HEK293T (cell line): ENCODE data around the gene ZP1.

Source experiments
- L3MBTL2 ChIP-seq: fragments of 450-650 bp; conservative IDR thresholded peaks from 2 replicates; pipeline ENCODE4 v1.6.1; 2016; ENCODE audit warnings: mild to moderate bottlenecking
- SP1 ChIP-seq: fragments of 450-650 bp; IDR thresholded peaks from 2 replicates; pipeline ENCODE4 v1.6.1; 2017
- SUZ12 ChIP-seq: fragments of 450-650 bp; IDR thresholded peaks from 2 replicates; pipeline ENCODE4 v1.6.1; 2016; ENCODE audit warnings: mild to moderate bottlenecking
- ZNF384 ChIP-seq: fragments of 450-650 bp; IDR thresholded peaks from 2 replicates; pipeline ENCODE4 v1.6.1; 2016

GRCh38 chr11:60857378-60858232 is 9.7 kb upstream of the ZP1 start:
- TF ChIP-seq L3MBTL2 (no peak), SUZ12 (no peak), SP1 (no peak), ZNF384 (no peak)
